ENCODE measurements around the gene TUBB4A.

GRCh38 chr19:6495947-6496346 is 6.2 kb downstream of the TUBB4A start:
- TF ChIP-seq GATA2 (IDR thresholded peaks at IDR 0.05; ENCODE audit: low read depth, low read length) (no peak), GATA3 (IDR thresholded peaks at IDR 0.05; ENCODE audit: low read depth, low read length) (no peak)
